ENCODE measurements around the gene CTDSPL2. TPM values are rescaled to one million over a fixed set of nuclear protein-coding genes. Genes with fewer than 3 reads are reported as not detected.
"Not testable (repeated sequence)": the region's sequence is repeated elsewhere in the genome, so short reads cannot be mapped to it uniquely, and the experiment has no call there.

Gene CTDSPL2
- polyA plus RNA-seq, 1 experiment: 35.0 TPM

GRCh38 chr15:44530653-44531052, 103.2 kb downstream of the CTDSPL2 start:
- CTCF ChIA-PET: no interaction called here
- TF ChIP-seq CTCF (IDR thresholded peaks at IDR 0.05; ENCODE audit: insufficient read depth, low read depth, low read length): no peak
- H3K36me3 ChIP-seq (ENCODE audit: control insufficient read depth, insufficient read depth, low read length): no peaks in the 10 kb centered on the region
- DNase-seq (ENCODE audit: low read depth): no peak
- H3K27me3 ChIP-seq (ENCODE audit: control insufficient read depth, insufficient read depth, low read length): no peaks in the 10 kb centered on the region
- H3K4me3 ChIP-seq (ENCODE audit: low read depth, low read length): no peak overlapping the region
- POLR2A ChIA-PET: no interaction called here

GRCh38 chr15:44532275-44532674, 104.8 kb downstream of the CTDSPL2 start:
- H3K27me3 ChIP-seq (ENCODE audit: control insufficient read depth, insufficient read depth, low read length); H3K36me3 ChIP-seq (ENCODE audit: control insufficient read depth, insufficient read depth, low read length); H3K4me3 ChIP-seq (ENCODE audit: low read depth, low read length); DNase-seq (ENCODE audit: low read depth): not testable (repeated sequence)
- POLR2A ChIA-PET: interaction anchor here (0.6 kb wide), 1 partner anchor 1108 kb away, joined by 3 read pairs; no protein-coding TSS in a partner anchor
- CTCF ChIA-PET: interaction anchor here (0.6 kb wide), 1 partner anchor 613 kb away, joined by 4 read pairs; no protein-coding TSS in a partner anchor

GRCh38 chr15:44532689-44533088, 105.3 kb downstream of the CTDSPL2 start:
- ChIA-PET CTCF (no interaction called here), POLR2A (no interaction called here)

GRCh38 chr15:44535092-44535491, 107.7 kb downstream of the CTDSPL2 start:
- no peaks in the 10 kb centered on the region for H3K27me3 ChIP-seq (ENCODE audit: control insufficient read depth, insufficient read depth, low read length)
- DNase-seq (ENCODE audit: low read depth): no peak
- no peak for TF ChIP-seq CTCF (IDR thresholded peaks at IDR 0.05; ENCODE audit: insufficient read depth, low read depth, low read length)
- H3K36me3 ChIP-seq (ENCODE audit: control insufficient read depth, insufficient read depth, low read length): no peaks in the 10 kb centered on the region
- POLR2A ChIA-PET: no interaction called here
- CTCF ChIA-PET: no interaction called here
- H3K4me3 ChIP-seq (ENCODE audit: low read depth, low read length): no peak overlapping the region

More at GRCh38 chr15:44532689-44533088, 105.3 kb downstream of the CTDSPL2 start:
- DNase-seq (ENCODE audit: low read depth): no peak
- Histone ChIP-seq H3K27me3 (ENCODE audit: control insufficient read depth, insufficient read depth, low read length) (no peaks in the 10 kb centered on the region), H3K36me3 (ENCODE audit: control insufficient read depth, insufficient read depth, low read length) (no peaks in the 10 kb centered on the region), H3K4me3 (ENCODE audit: low read depth, low read length) (no peak overlapping the region)
- TF ChIP-seq CTCF (IDR thresholded peaks at IDR 0.05; ENCODE audit: insufficient read depth, low read depth, low read length): no peak

GRCh38 chr15:44535523-44536301, 108.3 kb downstream of the CTDSPL2 start:
- DNase-seq (ENCODE audit: low read depth): no peak
- TF ChIP-seq CTCF (IDR thresholded peaks at IDR 0.05; ENCODE audit: insufficient read depth, low read depth, low read length): no peak
- Histone ChIP-seq H3K36me3 (ENCODE audit: control insufficient read depth, insufficient read depth, low read length) (no peaks in the 10 kb centered on the region), H3K27me3 (ENCODE audit: control insufficient read depth, insufficient read depth, low read length) (no peaks in the 10 kb centered on the region), H3K4me3 (ENCODE audit: low read depth, low read length) (peak overlapping the region; percentile 63)
- ChIA-PET POLR2A (no interaction called here), CTCF (no interaction called here)
